DOHH2 (cell line): ENCODE measurements around the gene GALE.

Experiments
- H3F3A ChIP-seq: fragments of 200-600 bp; sonication (generic), shearing (Covaris generic); 2 replicates; pipeline ENCODE4 v1.6.0; 2016; ENCODE audit warnings: antibody characterized with exemption, mild to moderate bottlenecking; ENCODE audit not compliant: control insufficient read depth, insufficient read depth
- H3K27ac ChIP-seq: fragments of 200-600 bp; sonication (generic); 2 replicates; pipeline ENCODE4 v1.5.1; 2014; ENCODE audit warnings: low read depth, mild to moderate bottlenecking, low read length, moderate library complexity
- H3K27me3 ChIP-seq: fragments of 200-600 bp; sonication (generic); 2 replicates; pipeline ENCODE4 v1.6.1; 2014; ENCODE audit warnings: mild to moderate bottlenecking, low read length, mixed read lengths; ENCODE audit not compliant: control insufficient read depth
- H3K36me3 ChIP-seq: fragments of 200-600 bp; sonication (generic); 2 replicates; pipeline ENCODE4 v1.6.1; 2014; ENCODE audit warnings: mild to moderate bottlenecking, low read length, moderate library complexity, mixed read lengths; ENCODE audit not compliant: control insufficient read depth
- H3K4me1 ChIP-seq: fragments of 200-600 bp; sonication (generic); 2 replicates; pipeline ENCODE4 v1.6.1; 2014; ENCODE audit warnings: mild to moderate bottlenecking, low read length, mixed read lengths; ENCODE audit not compliant: control insufficient read depth
- H3K4me2 ChIP-seq: fragments of 200-600 bp; sonication (generic); 2 replicates; pipeline ENCODE4 v1.6.0; 2014; ENCODE audit warnings: mild to moderate bottlenecking, low read length, moderate library complexity
- H3K4me3 ChIP-seq: fragments of 200-600 bp; sonication (generic); 2 replicates; pipeline ENCODE4 v1.5.1; 2014; ENCODE audit warnings: mild to moderate bottlenecking, low read length, mixed read lengths
- H3K79me2 ChIP-seq: fragments of 200-600 bp; sonication (generic); 2 replicates; pipeline ENCODE4 v1.6.1; 2014; ENCODE audit warnings: mild to moderate bottlenecking, low read length, mixed read lengths; ENCODE audit not compliant: control insufficient read depth
- H3K9me2 ChIP-seq: fragments of 200-600 bp; sonication (generic); replicated peaks from 2 replicates; pipeline ENCODE4 v1.6.1; 2014; ENCODE audit warnings: mild to moderate bottlenecking, low read length, mixed read lengths; ENCODE audit not compliant: control insufficient read depth
- H3K9me3 ChIP-seq: fragments of 200-600 bp; sonication (generic); 2 replicates; pipeline ENCODE4 v1.6.1; 2014; ENCODE audit warnings: antibody characterized with exemption, low read length, mixed read lengths; ENCODE audit not compliant: control insufficient read depth, insufficient read depth
- H4K20me1 ChIP-seq: fragments of 200-600 bp; sonication (generic); 2 replicates; pipeline ENCODE4 v1.6.0; 2014; ENCODE audit warnings: low read depth, mild to moderate bottlenecking, antibody characterized with exemption, low read length, moderate library complexity; ENCODE audit not compliant: control insufficient read depth, insufficient read depth
- CTCF ChIP-seq: fragments of 200-600 bp; sonication (generic); IDR thresholded peaks from one replicate; pipeline ENCODE4 v1.5.1; 2014; ENCODE audit warnings: antibody characterized with exemption, mild to moderate bottlenecking, low read depth, low read length; ENCODE audit not compliant: poor library complexity, severe bottlenecking
- EZH2phosphoT487 ChIP-seq: fragments of 200-600 bp; sonication (generic); IDR thresholded peaks from 2 replicates; pipeline ENCODE4 v1.6.1; 2017; ENCODE audit warnings: borderline replicate concordance, mild to moderate bottlenecking, antibody characterized with exemption, low read length, moderate library complexity, mixed read lengths

GALE gene

GRCh38 chr1:23798662-23799142 is 1.9 kb downstream of the GALE start:
- H3K9me2 ChIP-seq, result no peaks in the 10 kb centered on the region
- TF ChIP-seq CTCF, result peak; percentile 51
- no peak for TF ChIP-seq EZH2phosphoT487
- peaks cover 17% of the 10 kb centered on the region for H3K4me1 ChIP-seq
- H3K36me3 ChIP-seq, result peaks cover 27% of the 10 kb centered on the region
- H4K20me1 ChIP-seq, result no peaks in the 10 kb centered on the region
- H3K4me2 ChIP-seq, result peak overlapping the region; percentile 98; the same call in 1 of the 2 replicates
- H3K4me3 ChIP-seq, result no peak overlapping the region
- H3K27ac ChIP-seq, result no peak overlapping the region
- H3K79me2 ChIP-seq, result peaks cover 9% of the 10 kb centered on the region
- H3K27me3 ChIP-seq, result no peaks in the 10 kb centered on the region
- H3F3A ChIP-seq, result no peaks in the 10 kb centered on the region
- H3K9me3 ChIP-seq, result no peaks in the 10 kb centered on the region

GRCh38 chr1:23797478-23798448 is 2.8 kb downstream of the GALE start:
- Histone ChIP-seq H3K4me3 (no peak overlapping the region), H3K36me3 (peaks cover 36% of the 10 kb centered on the region), H3K27me3 (no peaks in the 10 kb centered on the region), H3K9me3 (no peaks in the 10 kb centered on the region), H3K4me1 (peaks cover 23% of the 10 kb centered on the region), H3K9me2 (no peaks in the 10 kb centered on the region), H3F3A (no peaks in the 10 kb centered on the region), H4K20me1 (no peaks in the 10 kb centered on the region), H3K79me2 (peaks cover 16% of the 10 kb centered on the region), H3K4me2 (no peak overlapping the region), H3K27ac (no peak overlapping the region)
- TF ChIP-seq EZH2phosphoT487 (no peak), CTCF (no peak)

- Histone ChIP-seq H3K27me3 (no peaks in the 10 kb centered on the region), H3K27ac (no peak overlapping the region), H4K20me1 (no peaks in the 10 kb centered on the region)
These were observed 3.9 kb downstream of the GALE start for GRCh38 chr1:23796466-23797271.

More at GRCh38 chr1:23796466-23797271, 3.9 kb downstream of the GALE start:
- no peaks in the 10 kb centered on the region for H3K9me3 ChIP-seq
- peaks cover 36% of the 10 kb centered on the region for H3K36me3 ChIP-seq
- peaks cover 29% of the 10 kb centered on the region for H3K4me1 ChIP-seq
- no peak for TF ChIP-seq CTCF
- TF ChIP-seq EZH2phosphoT487, result no peak
- peaks cover 27% of the 10 kb centered on the region for H3K79me2 ChIP-seq
- H3K4me3 ChIP-seq, result no peak overlapping the region
- no peaks in the 10 kb centered on the region for H3K9me2 ChIP-seq
- H3K4me2 ChIP-seq, result no peak overlapping the region
- H3F3A ChIP-seq, result no peaks in the 10 kb centered on the region
